Spinal cord (tissue), 10 donors: ENCODE results near the gene NLRC4. TPM values are rescaled to one million over a fixed set of nuclear protein-coding genes. Genes with fewer than 3 reads are reported as not detected.

Experiments used
- DNase-seq, 6 donors: peaks; one replicate each; pipeline versions ENCODE4 v3.0.0 to v3.0.0-alpha.2; 2013 to 2015; ENCODE audit warnings: low spot score in 6 of 6, low read depth in 4 of 6
- H3K27ac ChIP-seq: one replicate; pipeline ENCODE4 v1.5.1; 2013; ENCODE audit warnings: low read depth, low read length, control low read depth
- H3K27me3 ChIP-seq: one replicate; pipeline ENCODE4 v1.6.1; 2013; ENCODE audit warnings: low read length; ENCODE audit not compliant: control insufficient read depth, insufficient read depth
- H3K36me3 ChIP-seq: one replicate; pipeline ENCODE4 v1.6.1; 2013; ENCODE audit warnings: low read length; ENCODE audit not compliant: control insufficient read depth, insufficient read depth
- H3K4me1 ChIP-seq: one replicate; pipeline ENCODE4 v1.6.1; 2013; ENCODE audit warnings: low read length; ENCODE audit not compliant: control insufficient read depth, insufficient read depth
- H3K4me3 ChIP-seq: one replicate; pipeline ENCODE4 v1.5.1; 2013; ENCODE audit warnings: low read depth, low read length, control low read depth
- H3K9me3 ChIP-seq: one replicate; pipeline ENCODE4 v1.6.1; 2013; ENCODE audit warnings: low read length; ENCODE audit not compliant: control insufficient read depth, insufficient read depth
- WGBS: methylation state at CpG from one replicate; pipeline ENCODE4 v1.1.5; 2013; ENCODE audit warnings: missing lambda C conversion rate; ENCODE audit not compliant: insufficient coverage; 5-methylcytosine and 5-hydroxymethylcytosine counted together
- polyA plus RNA-seq, 2 donors: library from polyadenylated mRNA; unstranded; fragments of 120-200 nt; gene quantifications; one replicate each; pipeline ENCODE4 v1.2.1, GENCODE V29; 2013; ENCODE audit not compliant: insufficient read length in 2 of 2
- small RNA-seq: library from RNA; depleted of rRNA; stranded (forward); fragments of <200 nt; gene quantifications from one replicate; pipeline ENCODE3, GENCODE V24; 2014; ENCODE audit warnings: low replicate concordance
- total RNA-seq, 2 donors: library from RNA; depleted of rRNA in 1 of 2; stranded (reverse); fragments of 120-200 nt in 1 of 2; fragments of >200 nt in 1 of 2; gene quantifications; one replicate each; pipeline versions ENCODE4 v1.2.3 to v1.2.4, GENCODE V29; 2013 to 2014
- donor health status: healthy.

NLRC4 gene
- total and polyA plus RNA-seq, 4 donors = 1.0 to 3.9 (median 1.5) TPM

DNA sequence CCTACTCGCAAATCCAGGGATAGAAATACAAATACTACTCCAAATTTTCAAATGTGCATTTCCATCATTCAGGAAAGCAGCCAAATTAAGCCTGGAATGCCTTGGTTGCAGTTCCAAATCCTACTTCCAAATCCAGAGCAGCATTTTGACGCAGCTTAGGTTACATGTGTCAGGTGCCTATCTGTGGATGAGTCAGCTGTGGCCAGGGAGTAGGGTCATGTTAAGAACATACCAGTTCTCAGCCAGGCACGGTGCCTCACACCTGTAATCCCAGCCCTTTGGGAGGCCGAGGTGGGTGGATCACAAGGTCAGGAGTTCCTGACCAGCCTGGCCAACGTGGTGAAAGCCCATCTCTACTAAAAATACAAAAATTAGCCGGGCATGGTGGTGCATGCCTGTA is 82.0 kb downstream of the NLRC4 start:
- no peak for DNase-seq
- Histone ChIP-seq H3K27me3 (no peaks in the 10 kb centered on the region), H3K4me3 (no peak overlapping the region), H3K36me3 (peaks cover 32% of the 10 kb centered on the region), H3K4me1 (no peaks in the 10 kb centered on the region), H3K27ac (no peak overlapping the region), H3K9me3 (no peaks in the 10 kb centered on the region)
- 100% methylated on average over 3 of the region's 6 CpGs for WGBS

Small RNA genes lying within 50 kb of the gene (small RNA-seq; reads per million reads assigned to genes)
- gene RNU6-647P = not detected

Other genes starting within 250 kb of the NLRC4 start
- gene DPY30, start 225.1 kb downstream of the NLRC4 start, total RNA-seq = 10 to 100 TPM; 58.3 to 81.1 TPM
- 100 to 1,000 TPM in 1 of 2 donors, 10 to 100 TPM in 1; 90.7 to 103 TPM for gene DPY30, start 225.1 kb downstream of the NLRC4 start, polyA plus RNA-seq
- gene SPAST, start 201.3 kb downstream of the NLRC4 start, total RNA-seq = 10 to 100 TPM; 50.5 to 90.7 TPM
- 10 to 100 TPM; 35.1 to 47.1 TPM for gene SPAST, start 201.3 kb downstream of the NLRC4 start, polyA plus RNA-seq
- gene SLC30A6, start 99.0 kb downstream of the NLRC4 start, total RNA-seq = 10 to 100 TPM; 25.1 to 35.9 TPM
- gene SLC30A6, start 99.0 kb downstream of the NLRC4 start, polyA plus RNA-seq = 10 to 100 TPM; 13.7 to 14.2 TPM
- gene YIPF4, start 13.0 kb upstream of the NLRC4 start, total RNA-seq = 10 to 100 TPM; 35.5 to 46.6 TPM
- 10 to 100 TPM; 45.7 to 53.5 TPM for gene YIPF4, start 13.0 kb upstream of the NLRC4 start, polyA plus RNA-seq
- gene BIRC6, start 92.1 kb upstream of the NLRC4 start, total RNA-seq = 100 to 1,000 TPM; 103 to 241 TPM
- 10 to 100 TPM; 60.2 to 61.1 TPM for gene BIRC6, start 92.1 kb upstream of the NLRC4 start, polyA plus RNA-seq